GM23338 (cell line): ENCODE results near the gene FUT8. TPM values are rescaled to one million over a fixed set of nuclear protein-coding genes. Genes with fewer than 3 reads are reported as not detected.

Experiments
- ATAC-seq: fragments of 200-7000 bp; cut with Tn5 transposase; 3 replicates; pipeline ENCODE4 v1.9.1; 2020
- DNase-seq: peaks from one replicate; pipeline ENCODE4 v3.0.0-alpha.2; 2015; ENCODE audit warnings: low spot score
- H2AFZ ChIP-seq: fragments of 200-600 bp; sonication (generic); 2 replicates; pipeline ENCODE4 v1.8.0; 2016; ENCODE audit warnings: antibody characterized with exemption, mild to moderate bottlenecking, moderate library complexity
- H3F3A ChIP-seq: fragments of 200-600 bp; sonication (generic); replicated peaks from 2 replicates; pipeline ENCODE4 v1.8.0; 2017; ENCODE audit warnings: antibody characterized with exemption, mixed run types, low read depth
- H3K27ac ChIP-seq: fragments of 200-600 bp; sonication (generic); 2 replicates; pipeline ENCODE4 v1.6.1; 2016; ENCODE audit warnings: low read depth
- H3K27me3 ChIP-seq: fragments of 200-600 bp; sonication (generic); 2 replicates; pipeline ENCODE4 v1.8.0; 2016; ENCODE audit warnings: mild to moderate bottlenecking, mixed run types, moderate library complexity; ENCODE audit not compliant: insufficient read depth
- H3K36me3 ChIP-seq: fragments of 200-600 bp; sonication (generic); 2 replicates; pipeline ENCODE4 v1.8.0; 2016; ENCODE audit warnings: mild to moderate bottlenecking; ENCODE audit not compliant: insufficient read depth
- H3K4me1 ChIP-seq: fragments of 200-600 bp; sonication (generic); 2 replicates; pipeline ENCODE4 v1.8.0; 2016; ENCODE audit warnings: mild to moderate bottlenecking, moderate library complexity; ENCODE audit not compliant: insufficient read depth
- H3K4me2 ChIP-seq: fragments of 200-600 bp; sonication (generic); 2 replicates; pipeline ENCODE4 v1.7.1; 2017; ENCODE audit warnings: mixed run types
- H3K4me3 ChIP-seq: fragments of 200-600 bp; sonication (generic); 2 replicates; pipeline ENCODE4 v1.6.1; 2016; ENCODE audit warnings: mixed run types
- H3K79me2 ChIP-seq: fragments of 200-600 bp; sonication (generic); replicated peaks from 2 replicates; pipeline ENCODE4 v1.8.0; 2017; ENCODE audit warnings: mild to moderate bottlenecking; ENCODE audit not compliant: insufficient read depth
- H3K9me2 ChIP-seq: fragments of 200-600 bp; sonication (generic); 2 replicates; pipeline ENCODE4 v1.8.0; 2017; ENCODE audit not compliant: insufficient read depth
- H4K20me1 ChIP-seq: fragments of 200-600 bp; sonication (generic); replicated peaks from 2 replicates; pipeline ENCODE4 v1.8.0; 2017; ENCODE audit warnings: mild to moderate bottlenecking; ENCODE audit not compliant: insufficient read depth
- H3K27ac Mint-ChIP-seq: 2 replicates; pipeline ENCODE4 v1.8.0; 2020; ENCODE audit warnings: inconsistent platforms, mild to moderate bottlenecking, moderate library complexity, mixed read lengths
- H3K27me3 Mint-ChIP-seq: 3 replicates; pipeline ENCODE4 v1.8.0; 2022; ENCODE audit warnings: low read depth, mild to moderate bottlenecking, moderate library complexity, mixed read lengths, inconsistent platforms; ENCODE audit not compliant: insufficient read depth, poor library complexity
- H3K36me3 Mint-ChIP-seq: 3 replicates; pipeline ENCODE4 v1.8.0; 2021; ENCODE audit warnings: low read depth, mild to moderate bottlenecking, inconsistent platforms, moderate library complexity, mixed read lengths
- H3K4me1 Mint-ChIP-seq: 3 replicates; pipeline ENCODE4 v1.8.0; 2020; ENCODE audit warnings: mild to moderate bottlenecking, inconsistent platforms, mixed read lengths
- H3K4me3 Mint-ChIP-seq: 3 replicates; pipeline ENCODE4 v1.8.0; 2021; ENCODE audit warnings: moderate library complexity, mild to moderate bottlenecking, inconsistent platforms, mixed read lengths
- H3K9me3 Mint-ChIP-seq: 3 replicates; pipeline ENCODE4 v1.8.0; 2020; ENCODE audit warnings: moderate library complexity, mild to moderate bottlenecking, inconsistent platforms, mixed read lengths
- CREB1 ChIP-seq: fragments of 250-450 bp; sonication (Bioruptor Pico); IDR thresholded peaks from 2 replicates; pipeline ENCODE4 v1.5.0; 2020; ENCODE audit warnings: low read depth, mild to moderate bottlenecking, moderate library complexity
- JUNB ChIP-seq: IDR thresholded peaks from one replicate; pipeline ENCODE4 v1.6.1; 2016; ENCODE audit warnings: antibody characterized with exemption; ENCODE audit not compliant: unreplicated experiment
- REST ChIP-seq: IDR thresholded peaks from one replicate; pipeline ENCODE4 v1.6.1; 2018; ENCODE audit warnings: antibody characterized with exemption; ENCODE audit not compliant: unreplicated experiment
- STAT1 ChIP-seq: IDR thresholded peaks from one replicate; pipeline ENCODE4 v1.6.1; 2016; ENCODE audit warnings: antibody characterized with exemption; ENCODE audit not compliant: unreplicated experiment
- ZNF331 ChIP-seq: fragments of 250-450 bp; sonication (Bioruptor Pico); IDR thresholded peaks from 2 replicates; pipeline ENCODE4 v1.5.0; 2020; ENCODE audit warnings: low read depth, mild to moderate bottlenecking, moderate library complexity
- ZNF462 ChIP-seq: fragments of 250-450 bp; sonication (Bioruptor Pico); IDR thresholded peaks from 2 replicates; pipeline ENCODE4 v1.5.0; 2020; ENCODE audit warnings: mild to moderate bottlenecking, moderate library complexity
- polyA plus RNA-seq: library from polyadenylated mRNA; unstranded; fragments of >200 nt; fragmentation: Nextera tagmentation; extraction: Ambion mirVana; gene quantifications from 2 replicates; pipeline ENCODE4 v1.2.1, GENCODE V29; 2016
- total RNA-seq: library from RNA; depleted of rRNA; stranded (reverse); fragments of >200 nt; shearing (Covaris generic); gene quantifications from 2 replicates; pipeline ENCODE4 v1.2.3, GENCODE V29; 2014
- TF ChIP-seq, protein P1 (sequence below), 2 experiments: fragments of 200-600 bp in 1 of 2; sonication (generic) in 1 of 2; conservative IDR thresholded peaks; 2 replicates each; pipeline versions ENCODE4 v1.5.1 to v1.6.1; 2016 to 2017; ENCODE audit warnings: antibody characterized with exemption in 2 of 2, low read depth in 2 of 2, mild to moderate bottlenecking in 2 of 2, moderate library complexity in 1 of 2

FUT8 gene
- total and polyA plus RNA-seq, 2 experiments from 2014 or later = 8.2 to 23.2 TPM

DNA sequence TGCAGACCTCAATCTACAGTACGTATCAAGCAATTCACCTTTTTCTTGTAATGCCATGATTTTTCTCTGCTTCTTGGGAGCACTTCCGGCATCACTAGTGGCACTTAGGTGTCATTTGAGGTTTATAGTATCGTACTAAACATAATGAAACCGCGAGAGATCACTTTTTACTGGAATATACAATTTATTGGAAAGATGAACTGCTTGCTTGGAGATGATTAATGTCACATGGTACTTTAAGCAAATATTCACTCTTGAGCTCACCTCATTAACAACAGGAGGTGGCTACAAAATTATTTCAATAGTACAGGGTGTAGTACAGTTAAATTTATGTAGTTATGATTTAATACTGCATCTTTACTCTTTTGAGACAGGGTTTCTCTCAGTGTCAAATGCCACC is 11.5 kb downstream of the FUT8 start:
- peaks cover 2% of the 10 kb centered on the region for H3K4me1 Mint-ChIP-seq
- H3K79me2 ChIP-seq = peaks cover 31% of the 10 kb centered on the region
- H3K27ac Mint-ChIP-seq = no peak overlapping the region

More for the DNA sequence above, 11.5 kb downstream of the FUT8 start:
- DNase-seq = no peak
- Mint-ChIP-seq H3K9me3 (no peaks in the 10 kb centered on the region), H3K27me3 (peaks cover 1% of the 10 kb centered on the region), H3K4me3 (no peak overlapping the region), H3K36me3 (no peaks in the 10 kb centered on the region)
- H4K20me1 ChIP-seq = no peaks in the 10 kb centered on the region
- no peak for ATAC-seq
- no peak overlapping the region for H2AFZ ChIP-seq
- no peak overlapping the region for H3K4me3 ChIP-seq
- H3K27me3 ChIP-seq = no peaks in the 10 kb centered on the region
- no peaks in the 10 kb centered on the region for H3F3A ChIP-seq
- H3K4me2 ChIP-seq = no peak overlapping the region
- H3K4me1 ChIP-seq = no peaks in the 10 kb centered on the region
- no peaks in the 10 kb centered on the region for H3K36me3 ChIP-seq
- no peak overlapping the region for H3K27ac ChIP-seq
- H3K9me2 ChIP-seq = no peaks in the 10 kb centered on the region
- TF ChIP-seq STAT1 (no peak), CREB1 (CRISPR knock-in tag) (no peak), JUNB (no peak), ZNF331 (CRISPR knock-in tag) (no peak), ZNF462 (CRISPR knock-in tag) (no peak), REST (no peak)
- TF ChIP-seq, protein P1, sequence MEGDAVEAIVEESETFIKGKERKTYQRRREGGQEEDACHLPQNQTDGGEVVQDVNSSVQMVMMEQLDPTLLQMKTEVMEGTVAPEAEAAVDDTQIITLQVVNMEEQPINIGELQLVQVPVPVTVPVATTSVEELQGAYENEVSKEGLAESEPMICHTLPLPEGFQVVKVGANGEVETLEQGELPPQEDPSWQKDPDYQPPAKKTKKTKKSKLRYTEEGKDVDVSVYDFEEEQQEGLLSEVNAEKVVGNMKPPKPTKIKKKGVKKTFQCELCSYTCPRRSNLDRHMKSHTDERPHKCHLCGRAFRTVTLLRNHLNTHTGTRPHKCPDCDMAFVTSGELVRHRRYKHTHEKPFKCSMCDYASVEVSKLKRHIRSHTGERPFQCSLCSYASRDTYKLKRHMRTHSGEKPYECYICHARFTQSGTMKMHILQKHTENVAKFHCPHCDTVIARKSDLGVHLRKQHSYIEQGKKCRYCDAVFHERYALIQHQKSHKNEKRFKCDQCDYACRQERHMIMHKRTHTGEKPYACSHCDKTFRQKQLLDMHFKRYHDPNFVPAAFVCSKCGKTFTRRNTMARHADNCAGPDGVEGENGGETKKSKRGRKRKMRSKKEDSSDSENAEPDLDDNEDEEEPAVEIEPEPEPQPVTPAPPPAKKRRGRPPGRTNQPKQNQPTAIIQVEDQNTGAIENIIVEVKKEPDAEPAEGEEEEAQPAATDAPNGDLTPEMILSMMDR (conservative IDR thresholded peaks at IDR 0.05; ENCODE audit: low read depth in 2 of 2) = no peak
